ENCODE results near the gene TRPT1.

Gene TRPT1

DNA sequence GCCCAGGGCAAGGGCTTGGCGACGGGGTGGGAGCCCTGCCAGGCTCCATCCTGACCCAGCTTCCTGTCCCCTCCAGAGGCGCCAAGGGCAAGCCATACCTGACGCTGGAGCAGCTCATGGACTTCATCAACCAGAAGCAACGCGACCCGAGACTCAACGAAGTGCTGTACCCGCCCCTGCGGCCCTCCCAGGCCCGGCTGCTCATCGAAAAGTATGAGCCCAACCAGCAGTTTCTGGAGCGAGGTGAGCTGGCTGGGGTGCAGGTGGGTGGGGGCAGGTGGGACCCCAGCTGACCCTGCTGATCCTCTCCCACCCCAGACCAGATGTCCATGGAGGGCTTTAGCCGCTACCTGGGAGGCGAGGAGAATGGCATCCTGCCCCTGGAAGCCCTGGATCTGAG lies 30.3 kb upstream of the TRPT1 start:
- TF ChIP-seq, protein P1, sequence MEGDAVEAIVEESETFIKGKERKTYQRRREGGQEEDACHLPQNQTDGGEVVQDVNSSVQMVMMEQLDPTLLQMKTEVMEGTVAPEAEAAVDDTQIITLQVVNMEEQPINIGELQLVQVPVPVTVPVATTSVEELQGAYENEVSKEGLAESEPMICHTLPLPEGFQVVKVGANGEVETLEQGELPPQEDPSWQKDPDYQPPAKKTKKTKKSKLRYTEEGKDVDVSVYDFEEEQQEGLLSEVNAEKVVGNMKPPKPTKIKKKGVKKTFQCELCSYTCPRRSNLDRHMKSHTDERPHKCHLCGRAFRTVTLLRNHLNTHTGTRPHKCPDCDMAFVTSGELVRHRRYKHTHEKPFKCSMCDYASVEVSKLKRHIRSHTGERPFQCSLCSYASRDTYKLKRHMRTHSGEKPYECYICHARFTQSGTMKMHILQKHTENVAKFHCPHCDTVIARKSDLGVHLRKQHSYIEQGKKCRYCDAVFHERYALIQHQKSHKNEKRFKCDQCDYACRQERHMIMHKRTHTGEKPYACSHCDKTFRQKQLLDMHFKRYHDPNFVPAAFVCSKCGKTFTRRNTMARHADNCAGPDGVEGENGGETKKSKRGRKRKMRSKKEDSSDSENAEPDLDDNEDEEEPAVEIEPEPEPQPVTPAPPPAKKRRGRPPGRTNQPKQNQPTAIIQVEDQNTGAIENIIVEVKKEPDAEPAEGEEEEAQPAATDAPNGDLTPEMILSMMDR (IDR thresholded peaks at IDR 0.05; ENCODE audit: borderline replicate concordance, insufficient read depth, low read depth, low read length), result no peak
- H3K4me3 ChIP-seq (ENCODE audit: low read depth, low read length), result no peak overlapping the region

DNA sequence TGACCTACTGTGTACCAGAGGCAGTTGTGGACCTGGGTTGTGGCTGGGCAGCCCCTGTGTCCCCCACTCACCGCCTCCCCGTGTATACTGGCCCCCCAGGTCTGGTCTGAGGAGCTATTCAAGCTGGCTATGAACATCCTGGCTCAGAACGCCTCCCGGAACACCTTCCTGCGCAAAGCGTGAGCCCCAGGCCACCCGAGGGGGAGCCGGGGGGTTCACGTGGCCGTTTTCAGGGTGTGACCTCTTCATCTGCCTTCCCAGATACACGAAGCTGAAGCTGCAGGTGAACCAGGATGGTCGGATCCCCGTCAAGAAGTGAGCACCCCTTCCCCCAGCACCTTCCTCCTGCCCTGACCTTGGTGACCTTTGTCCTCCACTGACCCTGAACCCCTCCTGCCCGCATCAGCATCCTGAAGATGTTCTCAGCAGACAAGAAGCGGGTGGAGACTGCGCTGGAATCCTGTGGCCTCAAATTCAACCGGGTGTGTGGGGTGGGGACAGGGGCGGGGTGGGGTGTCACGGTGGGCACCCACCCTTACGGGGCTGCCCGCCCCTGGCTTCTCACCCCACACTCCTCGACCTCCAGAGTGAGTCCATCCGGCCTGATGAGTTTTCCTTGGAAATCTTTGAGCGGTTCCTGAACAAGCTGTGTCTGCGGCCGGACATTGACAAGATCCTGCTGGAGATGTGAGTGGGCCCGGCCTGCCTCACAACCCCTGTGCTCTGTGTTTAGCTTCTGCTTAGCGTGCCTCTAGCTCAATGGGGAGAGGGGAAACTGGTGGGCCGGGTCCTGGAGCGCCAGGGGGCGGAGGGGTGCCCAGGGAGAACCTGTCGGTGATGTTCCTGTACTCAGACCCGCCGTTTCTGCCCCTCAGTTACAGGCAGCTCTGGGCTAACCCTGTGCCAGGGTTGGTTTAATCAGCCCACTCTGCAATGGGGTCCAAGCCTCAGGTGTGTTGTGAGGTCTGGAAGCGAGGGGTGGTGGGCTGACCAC lies 29.4 kb upstream of the TRPT1 start:
- TF ChIP-seq, protein P1 (IDR thresholded peaks at IDR 0.05; ENCODE audit: borderline replicate concordance, insufficient read depth, low read depth, low read length), result no peak

DNA sequence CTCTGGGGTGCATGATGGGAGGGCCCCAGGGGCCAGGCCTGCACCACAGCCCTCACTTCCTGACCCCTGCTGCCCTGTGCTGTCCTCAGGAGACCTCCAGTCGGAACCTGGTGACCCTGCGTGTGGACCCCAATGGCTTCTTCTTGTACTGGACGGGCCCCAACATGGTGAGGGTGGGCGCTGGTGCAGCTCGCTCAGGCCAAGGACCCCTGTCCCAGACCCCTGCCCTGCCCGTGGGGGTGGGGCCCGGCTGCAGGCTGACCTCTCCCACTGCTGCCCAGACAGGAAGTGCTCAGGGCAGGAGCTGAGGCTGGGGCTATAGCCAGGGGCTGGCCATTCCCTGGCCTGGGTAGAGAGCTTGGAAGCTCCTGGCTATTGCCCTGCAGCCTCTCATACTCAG lies 28.3 kb upstream of the TRPT1 start:
- TF ChIP-seq, protein P1 (IDR thresholded peaks at IDR 0.05; ENCODE audit: borderline replicate concordance, insufficient read depth, low read depth, low read length), result no peak
- H3K4me3 ChIP-seq (ENCODE audit: low read depth, low read length), result no peak overlapping the region

More for the DNA sequence above, 29.4 kb upstream of the TRPT1 start:
- no peak overlapping the region for H3K4me3 ChIP-seq (ENCODE audit: low read depth, low read length)

- H3K4me3 ChIP-seq (ENCODE audit: low read depth, low read length), result no peak overlapping the region
- TF ChIP-seq, protein P1 (IDR thresholded peaks at IDR 0.05; ENCODE audit: borderline replicate concordance, insufficient read depth, low read depth, low read length), result no peak
These were observed 27.5 kb upstream of the TRPT1 start for GRCh38 chr11:64253481-64253880.

- TF ChIP-seq, protein P1 (IDR thresholded peaks at IDR 0.05; ENCODE audit: borderline replicate concordance, insufficient read depth, low read depth, low read length), result no peak
- H3K4me3 ChIP-seq (ENCODE audit: low read depth, low read length), result no peak overlapping the region
These were observed 27.1 kb upstream of the TRPT1 start for GRCh38 chr11:64253043-64253442.

GRCh38 chr11:64252003-64252872 lies 26.3 kb upstream of the TRPT1 start:
- TF ChIP-seq, protein P1 (IDR thresholded peaks at IDR 0.05; ENCODE audit: borderline replicate concordance, insufficient read depth, low read depth, low read length), result peak; percentile 53
- peak overlapping the region; percentile 77 for H3K4me3 ChIP-seq (ENCODE audit: low read depth, low read length)
